GM23248 (cell line): Measurements from ENCODE around the gene CLCN6.

Source experiments
- EZH2 ChIP-seq: fragments of 200-600 bp; sonication (generic); IDR thresholded peaks from 2 replicates; pipeline ENCODE4 v1.6.1; 2018; ENCODE audit warnings: antibody characterized with exemption, mild to moderate bottlenecking; ENCODE audit not compliant: insufficient read depth, poor library complexity, severe bottlenecking
- EZH2phosphoT487 ChIP-seq: fragments of 200-600 bp; sonication (generic); IDR thresholded peaks from 2 replicates; pipeline ENCODE4 v1.6.1; 2018; ENCODE audit warnings: antibody characterized with exemption, moderate library complexity, mild to moderate bottlenecking, low read depth; ENCODE audit not compliant: insufficient read depth

DNA sequence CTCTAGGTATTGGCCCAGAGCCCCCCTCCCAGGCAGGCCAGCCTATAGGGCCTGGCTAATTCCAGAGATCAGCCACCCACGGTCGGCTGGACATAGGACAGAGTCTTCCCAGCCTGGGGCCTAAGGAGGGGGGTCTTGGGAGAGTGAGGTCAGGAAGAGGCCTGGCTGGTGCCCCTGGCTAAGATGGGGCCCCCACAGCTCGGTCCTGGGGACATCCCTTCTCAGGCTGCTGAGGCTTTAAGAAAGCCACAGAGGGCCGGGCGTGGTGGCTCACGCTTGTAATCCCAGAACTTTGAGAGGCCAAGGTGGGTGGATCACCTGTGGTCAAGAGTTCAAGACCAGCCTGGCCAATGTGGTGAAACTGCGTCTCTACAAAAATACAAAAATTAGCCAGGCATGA is 41.5 kb upstream of the CLCN6 start:
- TF ChIP-seq EZH2phosphoT487, result no peak
- no peak for TF ChIP-seq EZH2
